LHCN-M2 (cell line): Measurements from ENCODE around the gene SETD6. TPM values are rescaled to one million over a fixed set of nuclear protein-coding genes. Genes with fewer than 3 reads are reported as not detected.
A peak's percentile ranks its signal among the peaks of the same experiment; 100 is the strongest.
"Not testable (repeated sequence)": the region's sequence is repeated elsewhere in the genome, so short reads cannot be mapped to it uniquely, and the experiment has no call there.

ENCODE experiments used
- DNase-seq: peaks from one replicate; pipeline ENCODE4 v3.0.0-alpha.2; 2012; ENCODE audit warnings: low read depth
- total RNA-seq: library from RNA; depleted of rRNA; stranded (reverse); fragments of >200 nt; gene quantifications from 2 replicates; pipeline ENCODE4 v1.2.3, GENCODE V29; 2014; rRNA removed

The SETD6 gene
- total RNA-seq, 1 experiment from 2014 or later = 9.9 TPM

DNA sequence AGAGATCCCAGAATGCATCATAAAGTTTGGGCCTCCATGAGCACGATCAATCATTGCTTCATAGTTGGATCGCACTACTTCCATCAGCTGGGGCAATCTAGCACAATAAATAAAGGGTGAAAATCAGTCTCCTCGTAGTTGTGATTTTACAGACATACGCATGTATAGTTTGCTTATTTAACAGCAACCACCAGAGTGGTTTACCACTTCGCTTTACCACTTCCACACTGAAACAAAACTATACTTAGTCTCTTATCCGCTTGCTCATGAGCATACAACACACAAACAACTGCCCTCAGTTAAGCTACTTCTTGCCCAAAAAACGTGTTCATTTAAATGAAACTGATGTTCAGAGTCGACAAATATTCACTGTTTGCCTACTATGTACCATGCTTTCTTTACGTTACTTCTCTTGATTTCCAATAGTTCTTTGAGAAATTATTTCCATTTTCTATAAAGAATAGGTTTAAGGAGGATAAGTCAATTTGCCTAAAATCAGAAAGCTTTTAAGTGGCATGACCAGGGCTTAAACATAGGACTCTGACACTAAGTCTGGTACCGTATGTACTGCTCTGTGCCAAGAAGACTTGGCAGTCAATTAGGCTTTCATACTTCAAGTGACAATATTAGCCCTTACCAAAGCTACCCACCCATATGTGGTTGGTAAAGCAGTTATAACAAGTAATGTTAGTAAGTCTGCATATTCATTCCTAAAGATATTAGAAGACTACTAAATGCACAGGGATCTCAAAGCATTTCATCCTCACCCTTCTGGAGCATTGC is 22.0 kb downstream of the SETD6 start:
- no peak for DNase-seq

DNA sequence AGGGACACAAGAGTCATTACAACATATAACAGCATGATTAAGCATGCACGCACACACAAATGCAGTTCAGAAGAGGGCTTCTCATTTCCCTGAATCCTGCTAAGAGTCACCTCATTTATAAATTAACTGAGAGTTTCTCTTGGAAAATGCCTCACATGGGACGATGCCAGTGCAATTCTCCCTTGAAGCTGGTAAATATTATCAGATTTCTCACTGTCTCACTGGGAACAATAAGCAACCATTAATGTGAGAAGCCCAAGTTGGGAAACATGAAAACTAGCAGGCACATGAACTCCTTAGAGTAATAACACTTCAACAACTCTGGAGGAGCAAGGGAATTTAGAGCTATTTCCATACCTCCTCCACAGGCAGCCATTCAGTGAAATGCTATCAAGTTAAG is 26.4 kb downstream of the SETD6 start:
- no peak for DNase-seq

DNA sequence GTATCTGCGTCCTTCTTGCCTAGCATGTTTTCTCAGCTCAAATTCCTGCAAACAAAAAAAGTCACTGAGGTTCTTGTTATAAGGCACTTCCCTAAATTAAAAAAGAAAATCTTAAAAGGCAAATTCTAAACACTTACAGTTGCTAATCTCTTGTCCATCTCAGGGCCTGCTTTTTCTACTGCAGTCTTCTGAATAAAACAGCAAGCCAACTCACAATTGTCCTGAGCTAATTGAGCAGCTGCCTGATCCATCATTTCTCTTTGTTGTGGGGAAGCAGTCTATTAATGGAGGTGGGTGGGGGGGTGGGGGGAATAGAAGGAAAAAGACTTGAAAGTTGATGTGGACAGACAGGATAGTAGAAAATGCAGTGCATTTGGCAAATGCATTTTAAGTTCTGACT is 27.0 kb downstream of the SETD6 start:
- DNase-seq = no peak

DNA sequence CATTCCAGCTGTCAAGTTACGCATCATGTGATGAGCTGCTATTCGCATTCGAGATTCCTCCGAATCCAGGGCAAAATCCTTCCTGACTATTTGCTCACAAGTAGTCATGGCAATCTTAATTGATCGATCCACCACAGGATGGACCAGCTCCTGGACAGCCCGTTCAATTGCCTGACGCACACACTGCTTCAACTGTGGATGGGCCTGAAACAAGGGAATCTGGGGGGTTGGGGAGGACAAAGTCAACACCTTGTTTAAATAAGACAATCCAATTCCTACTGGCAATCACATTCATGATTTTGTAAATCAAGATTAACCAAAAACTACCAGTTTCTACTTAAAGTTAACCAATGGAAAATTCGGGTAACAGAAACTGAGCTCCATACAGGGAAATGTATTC is 28.4 kb downstream of the SETD6 start:
- DNase-seq = no peak

DNA sequence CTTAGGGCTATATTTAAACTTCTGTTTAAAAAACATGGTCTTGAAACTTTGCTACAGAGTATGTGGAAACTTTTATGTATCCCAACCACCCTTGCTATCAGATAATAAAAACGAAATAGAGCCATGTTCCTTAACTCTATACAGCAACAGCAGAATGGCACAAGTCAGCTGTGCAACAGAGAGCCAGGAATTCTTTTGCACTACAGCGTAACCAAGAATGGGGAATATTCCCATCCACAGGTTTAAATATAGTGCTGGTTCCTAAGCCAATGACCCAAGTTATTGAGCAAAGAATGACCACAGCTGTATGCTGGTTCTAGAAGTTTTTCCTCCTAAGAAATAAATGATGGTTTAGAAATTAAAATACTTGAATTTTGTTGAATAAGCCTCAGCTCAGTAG is 33.1 kb downstream of the SETD6 start:
- no peak for DNase-seq

DNA sequence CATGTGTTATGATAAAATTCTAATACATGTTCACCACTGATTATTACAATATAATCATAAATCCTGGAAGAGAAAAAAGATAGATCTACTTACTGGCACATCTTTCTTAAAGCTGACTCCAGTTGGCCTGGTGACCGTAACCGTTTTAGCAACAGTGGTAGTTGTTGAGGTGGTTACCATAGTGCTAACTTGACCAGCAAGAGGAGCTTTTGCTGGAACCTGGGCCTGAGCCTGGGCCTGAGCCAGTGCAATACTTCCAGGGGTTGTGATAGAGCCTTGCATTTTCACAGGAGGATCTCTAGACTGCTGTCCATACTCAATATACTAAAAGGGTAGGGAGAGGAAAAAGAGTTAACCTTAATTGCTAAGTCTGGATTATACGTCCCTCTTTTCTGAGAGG is 36.2 kb downstream of the SETD6 start:
- peak; percentile 5 for DNase-seq

DNA sequence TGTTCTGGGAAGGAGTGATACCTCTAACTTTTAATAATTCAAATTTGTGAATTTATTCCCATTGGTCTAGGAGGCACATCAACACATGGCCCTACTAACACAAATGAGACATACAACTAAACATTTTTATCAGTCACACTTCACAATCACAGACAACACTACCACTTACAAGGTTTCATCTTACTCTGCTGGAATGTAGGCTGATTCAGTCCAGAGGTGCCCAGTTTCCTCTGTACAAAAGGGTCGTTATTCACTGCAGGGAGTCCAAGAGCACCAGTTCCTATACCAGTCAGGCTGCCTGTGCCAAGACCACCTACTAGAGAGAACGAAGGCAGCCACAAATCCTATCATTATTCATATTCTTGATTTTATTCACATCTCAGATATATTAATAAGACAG is 41.4 kb downstream of the SETD6 start:
- peak; percentile 15 for DNase-seq

DNA sequence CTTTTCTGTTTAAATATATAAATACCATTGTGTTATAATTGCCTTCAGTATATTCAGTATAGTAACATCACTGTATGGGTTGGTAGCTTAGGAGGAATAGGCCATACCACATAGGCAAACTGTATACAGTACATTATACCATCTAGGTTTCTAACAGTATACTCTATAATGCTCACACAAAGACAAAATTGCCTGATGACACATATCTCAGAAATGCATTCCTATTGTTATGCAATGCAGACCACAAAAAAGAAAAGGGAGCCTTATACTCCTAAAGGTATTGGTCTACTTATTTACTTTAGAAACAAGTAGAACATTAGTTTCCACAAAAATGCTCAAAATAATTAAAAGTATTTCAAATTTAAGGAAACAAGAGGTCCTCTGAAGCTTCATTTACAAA is 47.9 kb downstream of the SETD6 start:
- peak; percentile 70 for DNase-seq

DNA sequence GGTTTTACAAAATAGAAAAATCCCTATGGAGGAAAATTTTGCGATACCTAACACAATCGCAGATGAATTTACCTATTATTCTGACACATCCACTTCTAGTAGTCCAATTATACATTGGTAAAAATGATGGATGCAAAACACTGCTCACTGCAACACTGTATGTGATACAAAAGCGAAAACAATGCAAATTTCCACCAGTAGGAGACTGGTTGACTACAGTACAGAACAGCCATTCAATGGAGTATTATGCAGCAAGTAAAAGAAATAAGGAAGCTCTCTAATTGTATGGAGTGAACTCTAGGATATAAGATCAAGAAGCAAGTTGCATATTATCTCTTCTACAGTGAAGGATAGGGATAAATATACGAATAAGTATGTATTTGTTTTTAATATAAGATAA is 48.5 kb downstream of the SETD6 start:
- peak; percentile 4 for DNase-seq

DNA sequence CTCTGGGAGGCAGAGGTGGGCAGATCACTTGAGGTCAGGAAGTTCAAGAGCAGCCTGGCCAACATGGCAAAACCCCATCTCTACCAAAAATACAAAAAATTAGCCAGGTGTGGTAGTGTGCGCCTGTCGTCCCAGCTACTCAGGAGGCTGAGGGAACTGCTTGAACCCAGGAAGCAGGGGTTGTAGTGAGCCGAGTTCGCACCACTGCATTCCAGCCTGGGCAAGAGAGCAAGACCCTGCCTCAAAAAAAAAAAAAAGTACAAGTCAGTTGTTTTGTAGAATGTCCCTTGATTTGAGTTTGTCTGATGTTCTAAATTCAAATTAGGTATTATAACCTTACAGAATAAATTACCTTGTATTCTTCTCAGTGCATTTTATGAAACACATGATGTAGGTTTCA is 50.4 kb downstream of the SETD6 start:
- DNase-seq = not testable (repeated sequence)

Other genes with a start within 250 kb of the SETD6 start
- gene PRSS54, start 220.5 kb upstream of the SETD6 start, total RNA-seq = not detected in 2 replicates
- gene GINS3, start 123.0 kb upstream of the SETD6 start, total RNA-seq = 15.5 and 15.8 TPM in 2 replicates
- gene NDRG4, start 15.4 kb upstream of the SETD6 start, total RNA-seq = 7.6 and 10.7 TPM in 2 replicates
- 101 and 113 TPM in 2 replicates for gene CNOT1, start 114.3 kb downstream of the SETD6 start, total RNA-seq
- gene SLC38A7, start 169.3 kb downstream of the SETD6 start, total RNA-seq = 18.8 and 25.1 TPM in 2 replicates
- 58.5 and 62.7 TPM in 2 replicates for gene GOT2, start 218.8 kb downstream of the SETD6 start, total RNA-seq